HTERT RPE-1 (cell line): Measurements from ENCODE around the gene RPTN.

Source experiments
- in situ Hi-C: fragments of 300-500 bp; cut with MboI; formaldehyde crosslinking; loops from 4 replicates; pipeline ENCODE4 v1.14.3; 2020; ENCODE audit warnings: low sequenced_read_pairs

The RPTN gene

GRCh38 chr1:152112101-152112884 lies 46.7 kb downstream of the RPTN start:
- in situ Hi-C loops, result no loop called here

- in situ Hi-C loops, result no loop called here
Observed at GRCh38 chr1:152111515-152111968, 47.5 kb downstream of the RPTN start.

- in situ Hi-C loops, result no loop called here
Observed at GRCh38 chr1:152110860-152111514, 48.0 kb downstream of the RPTN start.

- in situ Hi-C loops, result no loop called here
Observed at GRCh38 chr1:152110365-152110859, 48.6 kb downstream of the RPTN start.

GRCh38 chr1:152109998-152110294 lies 49.1 kb downstream of the RPTN start:
- in situ Hi-C loops, result no loop called here

- in situ Hi-C loops, result no loop called here
Observed at GRCh38 chr1:152109231-152109997, 49.6 kb downstream of the RPTN start.

- in situ Hi-C loops, result no loop called here
Observed at GRCh38 chr1:152108882-152109222, 50.2 kb downstream of the RPTN start.

GRCh38 chr1:152107984-152108881 lies 50.8 kb downstream of the RPTN start:
- in situ Hi-C loops, result no loop called here

- in situ Hi-C loops, result no loop called here
Observed at GRCh38 chr1:152107031-152107983, 51.7 kb downstream of the RPTN start.

GRCh38 chr1:152104854-152105253 lies 54.2 kb downstream of the RPTN start:
- in situ Hi-C loops, result no loop called here
